ENCODE results near the gene SNRPD3. TPM values are rescaled to one million over a fixed set of nuclear protein-coding genes. Genes with fewer than 3 reads are reported as not detected.

Gene SNRPD3
- total and polyA plus RNA-seq, 9 of the 15 experiments (the other 6 are each of a cell fraction or from before 2014, with no cell fraction given) = 131 to 366 (median 274) TPM

DNA sequence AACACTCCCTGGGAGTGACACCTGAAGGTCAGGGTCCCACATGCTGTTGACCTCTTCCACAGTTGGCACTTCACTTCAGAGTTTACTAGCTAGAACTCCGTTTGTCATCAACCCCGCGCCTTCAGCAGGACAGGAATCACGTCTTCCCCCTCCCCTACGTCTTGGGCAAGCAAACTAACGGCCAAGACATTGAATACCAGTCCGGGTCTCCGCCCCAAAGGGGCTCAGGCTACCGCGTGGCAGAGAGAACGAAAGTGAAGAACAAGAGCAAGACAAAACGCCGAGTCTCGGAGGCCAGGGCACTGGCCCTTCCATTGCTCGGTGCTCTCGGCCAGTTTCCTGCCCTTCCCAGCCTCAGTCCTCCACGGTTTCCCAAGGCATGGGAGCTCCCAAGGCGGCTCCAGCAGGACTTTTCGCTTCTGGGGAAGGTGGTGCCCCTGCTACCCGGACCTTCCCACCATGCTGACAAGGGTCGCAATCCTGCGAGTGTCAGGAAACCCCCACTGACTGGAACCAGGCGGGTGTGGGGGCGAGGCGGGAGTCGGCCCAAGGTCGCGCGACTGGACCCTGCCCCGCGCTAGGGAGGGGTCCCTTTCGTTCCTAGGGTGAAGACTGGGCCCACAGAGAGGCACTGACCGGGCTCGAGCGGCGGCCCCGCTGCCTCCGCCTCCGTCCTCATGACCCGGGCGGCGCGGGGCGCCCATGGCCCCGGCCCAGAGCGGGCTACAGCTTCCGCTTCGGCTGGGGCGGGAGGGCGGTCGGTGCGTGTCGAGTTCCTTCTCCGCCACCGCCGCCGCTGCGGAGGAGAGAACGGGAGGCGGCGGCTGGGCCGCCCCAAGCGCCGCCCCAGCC is 1.3 kb upstream of the SNRPD3 start, which contains the start of gene GUCD1 (continued):
- TF ChIP-seq CHD1 (IDR thresholded peaks at IDR 0.05; ENCODE audit: low read length) (peak; percentile 82), NFXL1 (CRISPR knock-in tag; IDR thresholded peaks at IDR 0.05) (no peak), ZNF232 (CRISPR knock-in tag; IDR thresholded peaks at IDR 0.05) (no peak), SP1 (CRISPR knock-in tag; IDR thresholded peaks at IDR 0.05) (0 out of 2 replicates have a peak, but pooled peaks have one; percentile 20), MYC (IDR thresholded peaks at IDR 0.05; ENCODE audit: low read depth, low read length) (peak; percentile 32), MYC (CRISPR knock-in tag; IDR thresholded peaks at IDR 0.05; ENCODE audit: borderline replicate concordance, low read depth) (peak; percentile 58; the same call in 1 of the 2 replicates), PRMT5 (CRISPR knock-in tag; IDR thresholded peaks at IDR 0.05) (no peak), RBM17 (IDR thresholded peaks at IDR 0.05; ENCODE audit: borderline replicate concordance, low read depth, low read length) (no peak), THRAP3 (IDR thresholded peaks at IDR 0.05; ENCODE audit: borderline replicate concordance) (no peak), PHF8 (IDR thresholded peaks at IDR 0.05; ENCODE audit: borderline replicate concordance, low read length) (peak; percentile 49; the same call in 1 of the 2 replicates)
- TF ChIP-seq, protein P1, sequence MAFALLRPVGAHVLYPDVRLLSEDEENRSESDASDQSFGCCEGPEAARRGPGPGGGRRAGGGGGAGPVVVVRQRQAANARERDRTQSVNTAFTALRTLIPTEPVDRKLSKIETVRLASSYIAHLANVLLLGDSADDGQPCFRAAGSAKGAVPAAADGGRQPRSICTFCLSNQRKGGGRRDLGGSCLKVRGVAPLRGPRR (CRISPR knock-in tag; IDR thresholded peaks at IDR 0.05) = no peak
- TF ChIP-seq, protein P2, sequence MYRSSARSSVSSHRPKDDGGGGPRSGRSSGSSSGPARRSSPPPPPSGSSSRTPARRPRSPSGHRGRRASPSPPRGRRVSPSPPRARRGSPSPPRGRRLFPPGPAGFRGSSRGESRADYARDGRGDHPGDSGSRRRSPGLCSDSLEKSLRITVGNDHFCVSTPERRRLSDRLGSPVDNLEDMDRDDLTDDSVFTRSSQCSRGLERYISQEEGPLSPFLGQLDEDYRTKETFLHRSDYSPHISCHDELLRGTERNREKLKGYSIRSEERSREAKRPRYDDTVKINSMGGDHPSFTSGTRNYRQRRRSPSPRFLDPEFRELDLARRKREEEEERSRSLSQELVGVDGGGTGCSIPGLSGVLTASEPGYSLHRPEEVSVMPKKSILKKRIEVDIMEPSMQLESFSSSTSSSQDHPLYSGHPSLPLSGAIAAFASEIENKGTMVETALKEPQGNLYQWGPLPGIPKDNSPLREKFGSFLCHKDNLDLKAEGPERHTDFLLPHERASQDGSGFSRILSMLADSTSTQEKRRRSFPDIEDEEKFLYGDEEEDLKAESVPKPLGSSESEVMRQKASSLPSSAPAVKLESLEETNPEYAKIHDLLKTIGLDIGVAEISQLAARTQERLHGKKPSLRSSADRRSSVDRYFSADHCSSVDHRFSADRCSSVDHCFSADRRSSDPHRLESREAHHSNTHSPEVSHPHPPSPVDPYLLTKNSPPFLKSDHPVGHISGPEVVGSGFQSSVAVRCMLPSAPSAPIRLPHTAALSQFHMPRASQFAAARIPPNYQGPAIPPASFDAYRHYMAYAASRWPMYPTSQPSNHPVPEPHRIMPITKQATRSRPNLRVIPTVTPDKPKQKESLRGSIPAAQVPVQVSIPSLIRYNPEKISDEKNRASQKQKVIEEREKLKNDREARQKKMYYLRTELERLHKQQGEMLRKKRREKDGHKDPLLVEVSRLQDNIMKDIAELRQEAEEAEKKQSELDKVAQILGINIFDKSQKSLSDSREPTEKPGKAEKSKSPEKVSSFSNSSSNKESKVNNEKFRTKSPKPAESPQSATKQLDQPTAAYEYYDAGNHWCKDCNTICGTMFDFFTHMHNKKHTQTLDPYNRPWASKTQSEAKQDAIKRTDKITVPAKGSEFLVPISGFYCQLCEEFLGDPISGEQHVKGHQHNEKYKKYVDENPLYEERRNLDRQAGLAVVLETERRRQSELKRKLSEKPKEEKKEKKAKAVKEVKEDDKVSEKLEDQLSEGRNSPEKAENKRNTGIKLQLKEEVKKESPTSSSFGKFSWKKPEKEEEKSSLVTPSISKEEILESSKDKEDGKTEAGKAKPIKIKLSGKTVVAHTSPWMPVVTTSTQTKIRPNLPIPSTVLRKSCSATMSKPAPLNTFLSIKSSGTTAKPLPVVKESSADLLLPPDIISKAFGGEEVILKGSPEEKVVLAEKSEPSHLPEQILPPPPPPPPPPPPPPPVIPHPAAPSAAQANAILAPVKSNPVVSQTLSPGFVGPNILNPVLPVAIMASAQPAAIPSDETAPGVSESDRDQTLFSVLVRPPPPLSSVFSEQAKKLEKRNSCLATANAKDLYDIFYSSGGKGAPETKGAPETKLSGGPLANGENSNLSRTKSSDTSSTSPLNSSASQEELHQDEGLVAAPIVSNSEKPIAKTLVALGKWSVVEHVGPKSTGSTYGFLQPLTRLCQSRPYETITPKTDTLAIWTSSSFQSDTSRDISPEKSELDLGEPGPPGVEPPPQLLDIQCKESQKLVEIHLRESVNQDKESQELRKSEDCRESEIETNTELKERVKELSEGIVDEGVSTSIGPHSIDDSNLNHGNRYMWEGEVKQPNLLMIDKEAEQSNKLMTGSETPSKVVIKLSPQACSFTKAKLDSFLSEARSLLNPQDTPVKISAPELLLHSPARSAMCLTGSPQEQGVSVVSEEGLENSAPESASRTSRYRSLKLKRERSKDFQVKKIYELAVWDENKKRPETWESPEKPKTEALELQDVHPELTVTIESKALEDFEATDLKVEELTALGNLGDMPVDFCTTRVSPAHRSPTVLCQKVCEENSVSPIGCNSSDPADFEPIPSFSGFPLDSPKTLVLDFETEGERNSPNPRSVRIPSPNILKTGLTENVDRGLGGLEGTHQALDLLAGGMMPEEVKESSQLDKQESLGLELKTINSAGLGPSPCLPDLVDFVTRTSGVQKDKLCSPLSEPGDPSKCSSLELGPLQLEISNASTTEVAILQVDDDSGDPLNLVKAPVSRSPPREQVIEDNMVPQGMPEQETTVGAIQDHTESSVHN (IDR thresholded peaks at IDR 0.05; ENCODE audit: borderline replicate concordance in 1 of 2, low read depth in 1 of 2) = no peak
- TF ChIP-seq, protein P3, sequence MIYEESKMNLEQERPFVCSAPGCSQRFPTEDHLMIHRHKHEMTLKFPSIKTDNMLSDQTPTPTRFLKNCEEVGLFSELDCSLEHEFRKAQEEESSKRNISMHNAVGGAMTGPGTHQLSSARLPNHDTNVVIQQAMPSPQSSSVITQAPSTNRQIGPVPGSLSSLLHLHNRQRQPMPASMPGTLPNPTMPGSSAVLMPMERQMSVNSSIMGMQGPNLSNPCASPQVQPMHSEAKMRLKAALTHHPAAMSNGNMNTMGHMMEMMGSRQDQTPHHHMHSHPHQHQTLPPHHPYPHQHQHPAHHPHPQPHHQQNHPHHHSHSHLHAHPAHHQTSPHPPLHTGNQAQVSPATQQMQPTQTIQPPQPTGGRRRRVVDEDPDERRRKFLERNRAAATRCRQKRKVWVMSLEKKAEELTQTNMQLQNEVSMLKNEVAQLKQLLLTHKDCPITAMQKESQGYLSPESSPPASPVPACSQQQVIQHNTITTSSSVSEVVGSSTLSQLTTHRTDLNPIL (CRISPR knock-in tag; IDR thresholded peaks at IDR 0.05) = no peak
